HL-60/S4 treated with retinoic acid at 250 ng/mL for 4 days and 3 days (cell line): ENCODE results near the gene GALR2.
"Not testable (repeated sequence)": the region's sequence is repeated elsewhere in the genome, so short reads cannot be mapped to it uniquely, and the experiment has no call there.

Source experiments
- in situ Hi-C: fragments of 300-500 bp; cut with MboI; formaldehyde crosslinking; loops from 2 replicates; pipeline ENCODE4 v1.7.0; 2022; ENCODE audit warnings: low sequenced_read_pairs

The GALR2 gene

DNA sequence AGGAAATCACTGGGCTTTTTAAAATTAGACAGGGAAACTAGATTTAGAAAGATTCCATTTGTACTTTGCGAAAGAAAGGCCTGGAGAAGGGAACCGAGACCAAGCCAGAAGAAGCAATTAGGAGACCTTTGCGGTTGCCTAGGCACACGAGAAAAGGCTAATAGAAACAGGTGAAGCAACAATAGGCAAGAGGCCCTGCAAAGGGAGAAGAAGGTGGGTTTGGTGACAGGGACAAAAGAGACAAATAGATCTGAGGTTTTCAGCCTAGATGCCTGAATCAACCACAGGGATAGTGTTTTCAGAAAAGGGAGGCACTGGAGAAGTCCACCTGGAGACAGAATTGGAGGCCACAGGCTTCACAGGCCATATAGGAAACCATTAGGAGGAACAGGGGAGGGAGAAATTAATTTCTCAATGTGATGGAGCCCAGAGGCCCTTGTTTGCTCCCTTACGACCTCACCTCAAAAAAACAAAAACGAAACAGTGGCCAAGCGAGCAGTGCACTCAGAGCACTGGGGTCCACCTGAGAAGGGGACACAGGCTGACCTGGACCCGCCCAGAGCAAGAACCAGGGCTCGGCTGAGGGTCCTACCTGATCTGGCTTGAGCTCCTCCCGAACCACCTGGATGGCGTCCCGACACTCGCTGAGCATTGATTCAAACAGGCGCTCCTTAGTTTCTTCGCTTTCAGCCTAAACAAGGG, 24.6 kb upstream of the GALR2 start:
- in situ Hi-C loops, result no loop called here

DNA sequence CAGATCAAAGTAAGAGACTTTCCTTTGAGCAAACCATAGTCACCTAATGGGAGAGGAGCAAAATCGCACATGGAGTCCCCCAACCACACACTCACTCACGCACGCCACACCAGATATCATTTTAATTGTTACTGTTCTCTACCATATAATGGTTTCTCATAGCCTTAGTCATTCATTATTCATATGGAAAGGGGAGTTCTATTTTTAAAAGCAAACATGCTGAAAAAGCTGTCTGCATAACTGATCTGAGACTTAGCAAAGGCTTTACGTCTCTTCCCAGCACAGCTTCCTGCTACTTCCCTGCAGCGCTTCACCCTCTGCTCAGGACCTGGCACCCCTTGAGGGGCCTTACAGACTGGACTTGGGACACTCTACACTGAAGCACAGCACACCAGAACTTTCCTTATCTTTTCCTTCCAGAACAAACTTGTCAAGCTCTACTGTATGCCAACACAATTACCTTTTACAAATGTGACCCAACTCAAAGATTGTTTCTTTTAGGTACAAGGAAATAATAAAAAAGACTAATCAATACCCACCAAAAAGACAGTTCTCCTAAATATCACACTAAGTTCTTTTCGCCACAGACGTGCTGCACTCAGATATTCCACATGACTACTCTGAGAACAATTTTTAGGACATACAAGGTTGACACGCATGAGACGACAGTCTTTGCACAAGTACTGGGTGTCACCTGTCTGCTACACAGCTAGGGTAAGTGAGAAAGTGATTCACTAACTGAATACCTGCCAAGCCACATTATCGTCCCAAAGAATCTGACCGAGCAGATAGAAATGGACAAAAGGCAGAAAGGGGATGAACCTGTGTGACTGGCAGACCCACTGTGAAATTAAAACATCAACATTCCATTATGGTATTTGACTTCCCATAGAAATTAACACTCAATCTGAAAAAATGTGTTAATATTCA, 23.8 kb upstream of the GALR2 start:
- in situ Hi-C loops, result no loop called here

DNA sequence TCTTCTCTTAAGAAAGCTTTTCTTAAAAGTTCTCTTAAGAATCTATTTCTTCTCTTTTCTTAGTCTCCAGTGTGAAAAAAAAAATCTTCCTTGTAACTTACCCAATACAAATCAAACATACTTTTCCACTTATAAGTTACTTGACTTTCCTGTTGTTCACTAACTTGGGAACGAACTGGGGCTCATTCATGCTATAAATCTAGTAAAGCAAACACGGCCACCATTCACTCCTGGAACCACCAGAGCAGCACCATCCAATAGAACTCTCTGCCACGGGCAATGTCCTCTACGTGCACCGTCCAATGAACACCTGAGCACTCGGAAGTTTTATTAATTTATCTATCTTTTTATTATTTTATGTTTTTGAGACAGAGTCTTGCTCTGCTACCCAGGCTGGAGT, 23.0 kb upstream of the GALR2 start:
- in situ Hi-C loops, result no loop called here

DNA sequence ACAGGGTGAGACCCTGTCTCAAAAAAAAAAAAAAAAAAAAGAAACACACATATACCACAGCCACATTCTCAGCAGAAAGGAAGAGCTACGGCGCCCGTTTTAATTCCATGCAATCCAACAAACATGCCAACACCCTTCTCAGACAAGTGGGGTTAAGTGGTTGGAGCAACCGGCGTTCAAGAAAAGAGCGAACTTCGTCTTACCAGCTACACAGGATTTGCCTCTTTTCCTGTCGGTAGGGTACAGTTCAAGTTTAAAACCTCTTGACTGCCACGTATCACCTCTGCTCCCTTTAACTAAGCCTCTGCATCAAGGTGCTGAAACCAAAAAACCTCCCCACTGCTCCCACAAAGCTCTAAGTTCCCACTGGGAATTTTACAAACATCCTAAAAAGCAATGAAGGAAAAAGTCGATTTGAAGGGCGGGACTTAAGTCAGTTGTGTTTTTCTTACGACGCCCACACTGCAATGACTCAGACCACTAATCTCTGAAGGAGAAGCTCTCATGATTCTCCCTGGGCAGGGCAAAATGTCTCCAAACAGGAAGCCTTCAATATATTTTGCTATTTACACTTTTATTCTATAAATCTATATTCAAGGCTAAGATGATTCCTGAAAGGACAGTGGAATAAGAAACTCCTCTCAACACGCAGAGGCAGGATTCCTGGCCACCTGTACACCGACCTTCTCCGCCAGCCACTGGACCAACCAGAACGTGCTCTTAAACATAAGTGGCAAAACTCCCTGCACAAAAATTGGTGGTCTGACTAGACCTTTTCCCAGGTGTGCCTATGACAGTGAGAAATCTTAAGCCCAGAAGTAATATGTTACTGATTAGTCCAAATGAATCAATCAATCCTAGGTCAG, 21.1 kb upstream of the GALR2 start:
- in situ Hi-C loops, result no loop called here

DNA sequence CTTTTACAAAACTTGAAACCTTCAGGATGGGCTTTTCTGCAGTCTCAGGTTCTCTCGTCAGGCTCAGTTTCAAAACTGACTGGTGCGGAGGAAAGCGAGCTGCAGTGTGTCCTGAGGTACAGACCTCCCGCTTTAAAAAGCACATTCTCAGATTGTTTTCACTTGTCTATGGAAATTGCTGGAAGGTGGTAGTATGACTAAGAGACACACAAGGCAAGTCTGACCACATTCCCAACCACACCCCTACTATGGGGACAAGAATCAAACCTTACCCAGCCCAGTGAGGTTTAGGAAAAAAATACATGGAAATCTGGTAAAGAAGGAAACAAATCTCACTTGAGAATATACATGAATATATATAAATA, 20.5 kb upstream of the GALR2 start:
- in situ Hi-C loops, result no loop called here

DNA sequence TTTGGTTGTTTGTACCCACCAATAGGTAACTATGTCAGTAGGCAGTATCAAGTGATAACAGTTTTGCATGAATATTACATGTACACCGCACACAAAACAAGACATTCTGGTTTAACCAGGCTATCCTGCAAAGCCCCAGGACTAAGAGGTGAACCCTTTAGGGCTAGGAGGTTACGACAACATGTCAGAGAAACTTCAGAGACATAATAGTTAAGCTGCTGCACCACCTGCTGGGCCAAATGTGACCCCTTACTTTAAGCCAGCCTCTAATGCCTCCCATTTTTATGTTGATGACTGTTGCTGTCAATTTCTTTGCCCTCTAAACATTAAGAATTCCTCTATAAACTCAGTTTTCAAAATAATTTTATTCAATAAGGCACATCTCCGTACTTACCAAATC, 17.7 kb upstream of the GALR2 start:
- in situ Hi-C loops, result no loop called here

DNA sequence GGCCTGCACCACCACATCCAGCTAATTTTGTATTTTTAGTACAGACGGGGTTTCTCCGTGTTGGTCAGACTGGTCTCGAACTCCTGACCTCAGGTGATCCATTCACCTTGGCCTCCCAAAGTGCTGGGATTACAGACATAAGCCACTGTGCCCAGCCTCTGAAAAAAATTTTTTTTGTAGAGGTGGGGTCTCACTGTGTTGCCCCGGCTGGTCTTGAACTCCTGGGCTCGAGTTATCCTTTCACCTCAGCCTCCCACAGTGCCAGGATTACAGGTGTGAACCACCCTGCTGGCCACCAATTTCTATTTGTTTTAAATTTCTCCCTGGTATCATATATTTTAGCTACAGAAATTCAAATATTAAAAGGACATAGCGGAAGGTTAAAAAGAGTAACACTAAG, 16.3 kb upstream of the GALR2 start:
- in situ Hi-C loops, result not testable (repeated sequence)

DNA sequence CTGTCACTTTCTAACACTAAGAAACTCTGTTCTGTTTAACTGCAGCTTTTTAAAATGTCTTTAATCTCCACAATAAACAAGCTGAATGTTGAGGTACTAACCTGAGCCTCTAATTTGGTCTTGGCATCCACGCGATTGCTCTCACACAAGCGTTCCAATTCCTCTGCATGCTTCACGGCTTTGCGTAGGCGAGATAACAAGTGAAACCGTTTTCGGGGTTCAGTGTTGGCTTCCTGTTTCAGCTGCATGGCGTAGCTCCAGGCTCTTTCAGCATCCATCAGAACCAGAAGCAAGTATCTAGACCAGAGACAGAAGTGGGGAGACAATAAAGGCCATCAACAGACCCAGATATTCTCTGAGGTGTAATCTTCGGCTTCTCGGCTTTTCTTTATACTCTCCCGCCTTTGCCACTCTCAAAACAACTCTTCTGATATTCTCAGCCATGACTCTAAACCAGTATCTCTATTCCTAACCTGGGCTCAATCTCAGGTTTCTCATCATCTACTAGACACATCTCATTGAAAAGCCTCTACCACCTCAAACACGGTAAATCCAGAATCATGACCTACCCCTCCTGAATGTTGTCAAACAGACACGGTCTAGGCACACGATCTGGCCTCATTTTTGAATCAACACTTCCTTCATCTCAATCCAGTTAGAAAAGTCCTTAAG, 10.6 kb upstream of the GALR2 start:
- in situ Hi-C loops, result no loop called here

DNA sequence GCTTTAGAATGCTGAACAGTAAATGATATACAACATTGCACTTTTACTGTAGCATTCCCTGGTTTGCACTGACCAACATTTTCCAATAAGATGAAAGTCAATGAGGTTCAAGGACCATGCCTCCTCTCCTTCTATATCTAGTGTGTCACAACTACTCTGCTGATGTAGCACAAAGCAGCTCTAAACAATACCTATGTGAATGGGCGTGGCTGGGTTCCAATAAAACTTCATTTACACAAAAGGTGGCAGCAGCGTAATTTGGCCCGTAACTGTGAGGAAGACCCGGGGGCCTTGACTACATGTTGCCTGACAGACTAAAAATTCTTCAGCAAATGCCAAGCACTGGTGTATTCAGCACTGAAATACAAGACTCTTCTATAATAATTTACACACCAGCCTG, 8.8 kb upstream of the GALR2 start:
- in situ Hi-C loops, result no loop called here

DNA sequence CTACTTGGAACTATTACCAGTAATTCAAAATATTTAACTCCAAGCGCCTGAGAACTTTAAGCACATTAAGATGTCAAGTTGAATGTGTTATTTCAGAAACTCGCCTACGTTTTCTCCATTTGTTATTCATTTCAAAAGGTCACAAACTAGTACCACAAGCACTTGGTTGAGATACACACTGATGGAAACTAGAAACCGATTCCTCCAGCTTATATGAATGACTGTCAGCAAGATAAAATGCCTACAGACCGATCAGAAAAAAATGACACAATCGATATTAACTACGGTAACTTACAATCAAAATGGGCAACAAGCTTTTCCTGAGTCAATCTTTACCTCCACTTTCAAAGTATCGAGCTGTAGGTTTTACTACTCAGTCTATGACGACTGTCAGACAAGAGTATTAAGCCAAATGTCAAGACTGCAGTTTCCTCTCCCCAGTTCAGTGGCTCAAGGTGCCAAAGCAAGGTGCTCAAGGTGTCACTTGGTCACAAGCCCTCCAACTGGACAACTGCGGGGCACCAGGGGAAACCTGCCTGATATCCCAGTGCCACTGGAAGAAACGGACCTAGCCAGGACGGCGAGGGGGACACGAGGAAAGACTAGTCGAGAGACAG, 2.9 kb upstream of the GALR2 start:
- in situ Hi-C loops, result no loop called here

DNA sequence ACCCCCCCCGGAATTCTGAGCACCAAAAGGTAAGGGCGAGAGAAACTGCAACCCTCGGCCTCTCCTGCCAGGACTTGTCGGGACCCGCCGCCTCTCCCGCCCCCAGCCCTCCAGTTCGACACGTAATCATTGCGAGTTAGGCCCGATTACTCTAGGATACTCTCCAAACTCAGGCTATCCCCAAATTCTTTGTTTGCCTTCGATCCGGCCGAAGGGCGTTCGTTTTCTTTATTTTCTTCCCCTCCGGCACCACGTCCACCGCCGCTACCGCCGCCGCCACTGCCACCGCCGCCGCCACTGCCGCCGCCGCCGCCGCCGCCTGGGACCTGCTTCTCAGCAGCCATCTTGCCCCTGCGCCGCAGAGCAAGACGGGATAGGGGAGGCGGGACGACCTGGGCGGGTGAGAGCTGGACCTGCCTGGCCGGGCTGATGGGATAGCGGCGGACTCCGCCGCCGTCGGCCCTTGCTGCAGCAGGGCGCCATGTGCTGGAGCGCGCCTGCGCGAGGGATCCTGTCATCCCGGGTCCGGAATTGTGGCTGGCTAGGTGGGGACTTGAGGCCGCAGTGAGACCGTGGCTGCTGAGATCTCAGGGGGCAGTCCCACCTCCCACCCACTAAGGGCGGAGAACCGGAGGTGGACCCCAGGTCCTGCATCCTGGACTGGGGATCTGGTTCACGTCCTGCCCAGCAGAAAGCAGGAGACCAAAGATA, 2.3 kb upstream of the GALR2 start, which contains the start of gene SRP68:
Gene SRP68, minus strand, starts transcription at position 370 of the 711 bp plus-strand sequence. Its CDS starts 26 bp downstream, at position 344.
- in situ Hi-C loops, result no loop called here

DNA sequence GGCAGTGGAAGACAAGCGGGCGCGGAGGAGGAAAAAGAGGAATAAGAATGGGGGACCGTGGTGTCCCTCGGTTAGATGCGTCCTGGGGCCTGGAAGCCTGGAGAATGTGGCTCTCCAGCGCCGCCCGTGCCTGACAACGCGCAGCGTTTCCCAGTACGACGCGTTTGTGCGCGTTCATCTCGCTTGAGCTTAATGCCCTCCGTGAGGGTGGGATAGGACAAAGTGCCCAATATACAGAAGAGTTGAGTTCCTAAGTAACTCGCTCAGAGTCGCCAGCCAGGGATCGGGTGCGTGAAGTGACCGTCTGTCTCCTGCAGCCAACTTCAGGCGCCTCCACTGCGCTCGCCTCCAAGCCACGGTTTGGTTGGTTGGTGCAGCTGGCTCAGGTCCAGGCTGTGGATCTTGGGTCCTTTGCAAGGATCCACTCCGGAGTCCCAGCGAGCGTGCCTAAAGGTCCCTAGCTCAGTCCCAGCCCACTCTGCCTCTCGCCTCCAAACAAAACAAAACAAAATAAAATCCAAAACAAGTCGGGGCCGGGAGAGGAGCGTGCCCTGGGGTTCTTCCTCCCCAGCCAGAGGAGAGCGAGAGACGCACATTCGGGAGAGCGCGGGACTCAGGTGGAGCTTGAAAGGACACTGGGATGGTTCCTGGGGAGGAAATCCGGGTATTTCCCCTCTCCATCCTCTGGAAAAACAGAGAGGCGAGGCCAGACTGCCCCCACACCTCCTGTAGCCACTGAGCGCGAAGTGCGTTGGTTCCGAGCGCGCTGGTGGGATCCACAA, 974 bp downstream of the GALR2 start:
- in situ Hi-C loops, result no loop called here

DNA sequence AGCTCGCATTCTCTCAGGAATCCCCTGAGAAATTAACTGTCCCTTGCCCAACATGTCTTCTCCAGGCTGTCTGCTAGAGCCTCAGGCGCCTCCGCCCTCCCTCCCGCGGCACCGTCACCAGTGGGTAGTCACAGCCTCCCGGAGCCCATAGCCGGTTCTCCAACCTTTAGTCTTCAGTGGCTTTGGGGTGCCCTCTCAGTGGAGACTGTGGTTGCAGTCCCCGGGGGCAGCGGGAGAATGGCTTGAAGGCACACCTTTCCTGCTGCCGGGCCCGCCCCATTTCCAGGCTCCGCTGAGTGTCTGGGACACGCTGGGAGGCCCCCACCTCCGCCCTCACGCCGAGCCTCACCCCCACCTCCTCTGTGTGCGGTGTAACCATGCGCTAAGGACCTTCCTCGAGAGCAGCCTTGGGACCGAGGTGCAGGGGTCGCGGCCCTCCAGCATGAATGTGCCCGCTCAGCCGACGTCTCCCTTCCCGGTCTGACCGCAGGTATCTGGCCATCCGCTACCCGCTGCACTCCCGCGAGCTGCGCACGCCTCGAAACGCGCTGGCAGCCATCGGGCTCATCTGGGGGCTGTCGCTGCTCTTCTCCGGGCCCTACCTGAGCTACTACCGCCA, 1.7 kb downstream of the GALR2 start:
- in situ Hi-C loops, result no loop called here

DNA sequence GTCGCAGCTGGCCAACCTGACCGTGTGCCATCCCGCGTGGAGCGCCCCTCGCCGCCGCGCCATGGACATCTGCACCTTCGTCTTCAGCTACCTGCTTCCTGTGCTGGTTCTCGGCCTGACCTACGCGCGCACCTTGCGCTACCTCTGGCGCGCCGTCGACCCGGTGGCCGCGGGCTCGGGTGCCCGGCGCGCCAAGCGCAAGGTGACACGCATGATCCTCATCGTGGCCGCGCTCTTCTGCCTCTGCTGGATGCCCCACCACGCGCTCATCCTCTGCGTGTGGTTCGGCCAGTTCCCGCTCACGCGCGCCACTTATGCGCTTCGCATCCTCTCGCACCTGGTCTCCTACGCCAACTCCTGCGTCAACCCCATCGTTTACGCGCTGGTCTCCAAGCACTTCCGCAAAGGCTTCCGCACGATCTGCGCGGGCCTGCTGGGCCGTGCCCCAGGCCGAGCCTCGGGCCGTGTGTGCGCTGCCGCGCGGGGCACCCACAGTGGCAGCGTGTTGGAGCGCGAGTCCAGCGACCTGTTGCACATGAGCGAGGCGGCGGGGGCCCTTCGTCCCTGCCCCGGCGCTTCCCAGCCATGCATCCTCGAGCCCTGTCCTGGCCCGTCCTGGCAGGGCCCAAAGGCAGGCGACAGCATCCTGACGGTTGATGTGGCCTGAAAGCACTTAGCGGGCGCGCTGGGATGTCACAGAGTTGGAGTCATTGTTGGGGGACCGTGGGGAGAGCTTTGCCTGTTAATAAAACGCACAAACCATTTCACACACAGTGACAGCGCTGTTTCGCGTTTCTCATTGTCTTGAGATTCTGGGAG, 2.4 kb downstream of the GALR2 start:
- in situ Hi-C loops, result no loop called here

DNA sequence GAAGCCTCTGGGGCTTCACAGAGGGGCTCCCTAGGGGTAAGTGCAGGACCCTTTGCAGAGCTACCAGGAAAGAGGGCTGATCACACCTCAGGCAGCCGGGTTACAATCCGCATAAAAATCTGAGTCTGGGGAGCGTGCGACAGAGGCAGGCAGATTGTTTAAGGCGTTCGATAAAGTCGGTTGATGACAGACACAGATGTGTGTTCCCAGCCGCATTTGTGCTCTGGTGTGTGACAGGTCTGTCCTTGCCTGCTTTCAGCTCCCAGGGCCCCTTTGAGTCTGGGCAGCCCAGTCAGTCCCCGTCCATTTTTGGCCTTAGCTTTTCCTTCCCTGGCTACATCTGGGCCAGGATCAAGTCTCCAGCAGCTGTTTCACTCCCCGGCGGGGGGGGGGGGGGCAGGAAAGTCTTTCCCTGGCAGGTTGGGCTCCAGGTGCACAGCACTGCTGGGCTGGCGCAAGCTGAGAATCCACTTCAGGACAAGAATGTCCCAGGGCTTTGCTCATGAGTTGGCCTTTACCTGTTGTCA, 3.1 kb downstream of the GALR2 start:
- in situ Hi-C loops, result no loop called here

DNA sequence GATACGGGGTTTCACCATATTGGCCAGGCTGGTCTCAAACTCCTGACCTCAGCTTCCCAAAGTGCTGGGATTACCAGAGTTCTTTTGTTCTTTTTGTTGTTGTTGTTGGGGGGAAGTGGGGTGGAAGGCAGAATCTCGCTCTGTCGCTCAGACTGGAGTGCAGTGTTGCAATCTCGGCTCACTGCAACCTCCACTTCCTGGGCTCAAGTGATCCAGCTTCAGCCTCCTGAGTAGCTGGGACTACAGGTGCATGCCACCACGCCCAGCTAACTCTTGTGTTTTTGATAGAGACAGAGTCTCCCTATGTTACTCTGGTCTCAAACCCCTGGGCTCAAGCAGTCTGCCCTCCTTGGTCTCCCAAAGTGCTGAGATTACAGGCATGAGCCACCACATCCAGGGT, 3.8 kb downstream of the GALR2 start:
- in situ Hi-C loops, result not testable (repeated sequence)

DNA sequence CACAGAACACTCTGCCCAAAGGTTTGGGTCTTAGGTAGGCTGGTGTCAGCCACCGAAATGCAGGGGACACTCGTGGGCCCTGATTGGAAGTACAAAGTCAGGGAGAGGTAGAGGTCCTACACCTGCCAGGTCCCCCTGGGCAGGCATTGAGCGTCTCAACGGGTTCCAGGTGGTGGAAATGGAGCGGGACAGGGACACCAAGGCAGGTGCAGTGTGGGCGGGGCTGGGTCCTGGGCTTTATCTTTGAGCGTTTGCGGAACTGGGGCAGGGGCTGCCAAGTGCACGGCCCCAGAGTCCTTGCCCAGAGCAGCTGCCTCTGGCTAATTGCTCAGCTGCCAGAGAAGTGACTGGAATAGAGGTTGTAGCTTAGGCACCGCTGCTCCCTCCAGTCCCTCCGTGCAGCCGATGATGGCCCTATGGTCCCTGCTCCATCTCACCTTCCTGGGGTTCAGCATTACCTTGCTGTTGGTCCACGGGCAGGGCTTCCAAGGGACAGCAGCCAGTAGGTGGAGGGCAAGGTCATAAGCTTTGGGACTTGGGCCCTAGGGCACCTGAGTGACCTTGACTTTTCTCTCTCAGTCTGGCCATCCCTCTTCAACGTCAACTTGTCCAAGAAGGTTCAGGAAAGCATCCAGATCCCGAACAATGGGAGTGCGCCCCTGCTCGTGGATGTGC, 4.4 kb downstream of the GALR2 start, which contains the start of gene ZACN:
Gene ZACN, plus strand, starts transcription at position 323 of the 675 bp plus-strand sequence. Its CDS starts 83 bp downstream, at position 406.
- in situ Hi-C loops, result no loop called here
